Smooth muscle cell (in vitro differentiated cells): Measurements from ENCODE around the gene CACNA1C. TPM values are rescaled to one million over a fixed set of nuclear protein-coding genes. Genes with fewer than 3 reads are reported as not detected.

Source experiments
- DNase-seq: peaks from one replicate; lab custom pipeline; 2025; ENCODE audit not compliant: unreplicated experiment; lab: John Stamatoyannopoulos, UW
- H2AFZ ChIP-seq: fragments of 200-600 bp; sonication (generic); 2 replicates; pipeline ENCODE4 v1.6.0; 2016; ENCODE audit warnings: antibody characterized with exemption, low read depth, mild to moderate bottlenecking
- H3F3A ChIP-seq: fragments of 200-600 bp; sonication (generic); 2 replicates; pipeline ENCODE4 v1.6.0; 2017; ENCODE audit warnings: antibody characterized with exemption, low read depth
- H3K27ac ChIP-seq: fragments of 200-600 bp; sonication (generic); 2 replicates; pipeline ENCODE4 v1.5.1; 2016; ENCODE audit warnings: low read depth, mild to moderate bottlenecking
- H3K27me3 ChIP-seq: fragments of 200-600 bp; sonication (generic); 2 replicates; pipeline ENCODE4 v1.6.1; 2016; ENCODE audit warnings: low read depth, mild to moderate bottlenecking
- H3K36me3 ChIP-seq: fragments of 200-600 bp; sonication (generic); 2 replicates; pipeline ENCODE4 v1.5.1; 2016; ENCODE audit warnings: low read depth
- H3K4me1 ChIP-seq: fragments of 200-600 bp; sonication (generic); 2 replicates; pipeline ENCODE4 v1.5.1; 2016; ENCODE audit warnings: low read depth
- H3K4me2 ChIP-seq: fragments of 200-600 bp; sonication (generic); 2 replicates; pipeline ENCODE4 v1.6.0; 2016; ENCODE audit warnings: mild to moderate bottlenecking
- H3K4me3 ChIP-seq: fragments of 200-600 bp; sonication (generic); 2 replicates; pipeline ENCODE4 v1.5.1; 2016; ENCODE audit warnings: mild to moderate bottlenecking
- H3K79me2 ChIP-seq: fragments of 200-600 bp; sonication (generic); 2 replicates; pipeline ENCODE4 v1.6.0; 2016; ENCODE audit warnings: low read depth, mild to moderate bottlenecking
- H3K9ac ChIP-seq: fragments of 200-600 bp; sonication (generic); 2 replicates; pipeline ENCODE4 v1.6.0; 2016; ENCODE audit warnings: low read depth
- H3K9me3 ChIP-seq: fragments of 200-600 bp; sonication (generic); replicated peaks from 2 replicates; pipeline ENCODE4 v1.5.1; 2016; ENCODE audit warnings: low read depth
- H4K20me1 ChIP-seq: fragments of 200-600 bp; sonication (generic); 2 replicates; pipeline ENCODE4 v1.6.0; 2016; ENCODE audit warnings: low read depth
- CTCF ChIP-seq: fragments of 200-600 bp; sonication (generic); IDR thresholded peaks from 2 replicates; pipeline ENCODE4 v1.5.1; 2017; ENCODE audit warnings: borderline replicate concordance, mild to moderate bottlenecking, antibody characterized with exemption; ENCODE audit not compliant: insufficient read depth, poor library complexity, severe bottlenecking
- WGBS: methylation state at CpG from one replicate; pipeline ENCODE4 v1.1.7; 2016; ENCODE audit warnings: low lambda C conversion rate; 5-methylcytosine and 5-hydroxymethylcytosine counted together
- polyA plus RNA-seq: library from polyadenylated mRNA; unstranded; fragments of >200 nt; fragmentation: Nextera tagmentation; extraction: Ambion mirVana; gene quantifications from 2 replicates; pipeline ENCODE4 v1.2.1, GENCODE V29; 2016
- total RNA-seq: library from RNA; depleted of rRNA; stranded (reverse); fragments of >200 nt; gene quantifications from 2 replicates; pipeline ENCODE4 v1.2.3, GENCODE V29; 2014

The CACNA1C gene
- total and polyA plus RNA-seq, 2 experiments from 2014 or later = 1.6 to 4.5 TPM

GRCh38 chr12:2231956-2232355, 179.2 kb downstream of the CACNA1C start:
- H3F3A ChIP-seq = no peaks in the 10 kb centered on the region
- no peak for TF ChIP-seq CTCF
- H3K27me3 ChIP-seq = no peaks in the 10 kb centered on the region
- H3K36me3 ChIP-seq = no peaks in the 10 kb centered on the region
- WGBS = 92% methylated on average over 3 of the region's 3 CpGs
- H3K27ac ChIP-seq = no peak overlapping the region
- H2AFZ ChIP-seq = no peak overlapping the region
- no peak overlapping the region for H3K4me3 ChIP-seq
- no peaks in the 10 kb centered on the region for H3K4me1 ChIP-seq
- H4K20me1 ChIP-seq = no peaks in the 10 kb centered on the region
- H3K9me3 ChIP-seq = no peaks in the 10 kb centered on the region
- H3K9ac ChIP-seq = no peak overlapping the region
- no peaks in the 10 kb centered on the region for H3K79me2 ChIP-seq
- H3K4me2 ChIP-seq = no peak overlapping the region
- no peak for DNase-seq

DNA sequence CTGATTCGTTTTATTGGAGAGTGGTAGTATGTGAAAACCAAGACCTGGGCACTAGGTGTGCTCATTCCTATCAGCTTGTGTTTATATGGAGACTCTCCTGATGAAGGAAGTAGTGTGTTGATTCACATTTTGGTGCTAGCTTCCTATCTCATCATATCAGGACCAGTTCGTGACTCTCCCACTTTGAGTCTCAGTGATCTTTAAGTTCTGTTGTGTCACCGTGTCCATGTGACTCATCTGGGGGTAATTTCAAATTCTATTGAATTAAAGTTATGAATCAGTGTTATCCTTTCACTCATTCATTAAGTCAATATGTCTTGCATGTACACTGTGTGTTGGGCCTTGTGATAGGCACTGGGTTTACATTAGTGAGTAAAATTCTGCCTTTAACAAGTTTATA, 180.2 kb downstream of the CACNA1C start:
- WGBS = 90% methylated on average over 3 of the region's 3 CpGs
- Histone ChIP-seq H4K20me1 (no peaks in the 10 kb centered on the region), H3K4me2 (no peak overlapping the region), H3K9ac (no peak overlapping the region), H3K4me3 (no peak overlapping the region), H3K79me2 (no peaks in the 10 kb centered on the region), H3K36me3 (no peaks in the 10 kb centered on the region), H3K4me1 (no peaks in the 10 kb centered on the region), H3K9me3 (no peaks in the 10 kb centered on the region), H3K27me3 (no peaks in the 10 kb centered on the region), H2AFZ (no peak overlapping the region), H3K27ac (no peak overlapping the region), H3F3A (no peaks in the 10 kb centered on the region)
- no peak for DNase-seq
- TF ChIP-seq CTCF = no peak

- Histone ChIP-seq H3K9ac (no peak overlapping the region), H3K27ac (no peak overlapping the region), H3K9me3 (no peaks in the 10 kb centered on the region), H3K36me3 (no peaks in the 10 kb centered on the region), H2AFZ (no peak overlapping the region), H4K20me1 (no peaks in the 10 kb centered on the region), H3K4me2 (no peak overlapping the region), H3K4me1 (no peaks in the 10 kb centered on the region), H3K27me3 (no peaks in the 10 kb centered on the region), H3K79me2 (no peaks in the 10 kb centered on the region), H3F3A (no peaks in the 10 kb centered on the region), H3K4me3 (no peak overlapping the region)
- WGBS = 96% methylated on average over 6 of the region's 6 CpGs
- DNase-seq = no peak
- no peak for TF ChIP-seq CTCF
These were observed 181.3 kb downstream of the CACNA1C start for GRCh38 chr12:2234091-2234490.

GRCh38 chr12:2234646-2235350, 182.0 kb downstream of the CACNA1C start:
- no peak overlapping the region for H3K4me3 ChIP-seq
- no peak for DNase-seq
- H3K4me1 ChIP-seq = no peaks in the 10 kb centered on the region
- H3K27ac ChIP-seq = no peak overlapping the region
- 95% methylated on average over 10 of the region's 10 CpGs for WGBS
- H3K79me2 ChIP-seq = no peaks in the 10 kb centered on the region
- no peak overlapping the region for H3K9ac ChIP-seq
- H3F3A ChIP-seq = no peaks in the 10 kb centered on the region
- no peaks in the 10 kb centered on the region for H4K20me1 ChIP-seq
- H3K27me3 ChIP-seq = no peaks in the 10 kb centered on the region
- H3K9me3 ChIP-seq = no peaks in the 10 kb centered on the region
- no peak overlapping the region for H3K4me2 ChIP-seq
- no peak overlapping the region for H2AFZ ChIP-seq
- no peak for TF ChIP-seq CTCF
- no peaks in the 10 kb centered on the region for H3K36me3 ChIP-seq
